Endothelial cell of umbilical vein (primary cell): ENCODE data around the gene LRRC8C. TPM values are rescaled to one million over a fixed set of nuclear protein-coding genes. Genes with fewer than 3 reads are reported as not detected.

ENCODE experiments used
- BruUV-seq: library from RNA; stranded (reverse); fragments of 400-500 nt; replicated peaks from 2 replicates; lab custom pipeline; 2021; lab: Mats Ljungman, UMichigan
- CTCF ChIA-PET: fragments of 300-600, 350-600 bp; sonication (Branson Sonifier 250); formaldehyde crosslinking; loops from one replicate; lab custom pipeline; 2021; ENCODE audit warnings: antibody characterized with exemption, inconsistent platforms; lab: Charles Lee
- POLR2A ChIA-PET: fragments of 300-600, 350-600 bp; sonication (Branson Sonifier 250); formaldehyde crosslinking; loops from one replicate; lab custom pipeline; 2021; ENCODE audit warnings: antibody characterized with exemption, inconsistent platforms; lab: Charles Lee
- DNase-seq: peaks from one replicate; pipeline ENCODE4 v3.0.0-alpha.2; 2011; ENCODE audit warnings: low read depth, low spot score
- FAIRE-seq: peaks from 2 replicates; lab custom pipeline; 2011; peaks lifted over from hg19 to GRCh38; lab: Jason Lieb, UNC
- H2AFZ ChIP-seq: 2 replicates; pipeline ENCODE4 v1.6.0; 2012; ENCODE audit warnings: low read depth, low read length, control low read depth, inconsistent platforms
- H3K27ac ChIP-seq: 2 replicates; pipeline ENCODE4 v1.5.1; 2011; ENCODE audit warnings: low read depth, mild to moderate bottlenecking, control low read depth, low read length, moderate library complexity; ENCODE audit not compliant: insufficient read depth
- H3K27me3 ChIP-seq, 2 experiments: 2 replicates each; pipeline versions ENCODE4 v1.6.0 to v1.6.1; 2011; ENCODE audit warnings: low read length in 2 of 2, mixed read lengths in 1 of 2; ENCODE audit not compliant: control insufficient read depth in 2 of 2, insufficient read depth in 2 of 2
- H3K36me3 ChIP-seq, 2 experiments: 2 replicates in 1 of 2; 3 replicates in 1 of 2; pipeline ENCODE4 v1.5.1; 2011; ENCODE audit warnings: low read length in 2 of 2, mild to moderate bottlenecking in 1 of 2, moderate library complexity in 1 of 2; ENCODE audit not compliant: control insufficient read depth in 2 of 2, insufficient read depth in 2 of 2; ENCODE audit errors: extremely low read depth in 1 of 2
- H3K4me1 ChIP-seq: 3 replicates; pipeline ENCODE4 v1.5.1; 2011; ENCODE audit warnings: mild to moderate bottlenecking, low read length; ENCODE audit not compliant: control insufficient read depth, insufficient read depth; ENCODE audit errors: extremely low read depth
- H3K4me2 ChIP-seq: 2 replicates; pipeline ENCODE4 v1.6.1; 2011; ENCODE audit warnings: low read length, control low read depth, mixed read lengths; ENCODE audit not compliant: insufficient read depth
- H3K4me3 ChIP-seq, 3 experiments: fragments of 200-600 bp in 1 of 3; sonication (generic), shearing (Covaris generic) in 1 of 3; replicated peaks in 1 of 3; 2 replicates each; pipeline ENCODE4 v1.5.1; 2011 to 2016; ENCODE audit warnings: control low read depth in 3 of 3, low read length in 3 of 3, mild to moderate bottlenecking in 2 of 3, inconsistent platforms in 1 of 3, low read depth in 1 of 3, moderate library complexity in 1 of 3; ENCODE audit not compliant: insufficient read depth in 1 of 3
- H3K79me2 ChIP-seq: 2 replicates; pipeline ENCODE4 v1.6.0; 2012; ENCODE audit warnings: low read length, inconsistent platforms; ENCODE audit not compliant: control insufficient read depth, insufficient read depth
- H3K9ac ChIP-seq: replicated peaks from 2 replicates; pipeline ENCODE3; 2011; ENCODE audit warnings: low read length, control low read depth; ENCODE audit not compliant: insufficient read depth; ENCODE audit errors: extremely low read depth
- H3K9me1 ChIP-seq: replicated peaks from 3 replicates; pipeline ENCODE4 v1.6.0; 2011; ENCODE audit warnings: mild to moderate bottlenecking, low read length; ENCODE audit not compliant: control insufficient read depth, insufficient read depth; ENCODE audit errors: extremely low read depth
- H3K9me3 ChIP-seq: replicated peaks from 2 replicates; pipeline ENCODE4 v1.5.1; 2012; ENCODE audit warnings: low read length, inconsistent platforms; ENCODE audit not compliant: control insufficient read depth, insufficient read depth
- H4K20me1 ChIP-seq: replicated peaks from 2 replicates; pipeline ENCODE3; 2011; ENCODE audit warnings: mild to moderate bottlenecking, low read length; ENCODE audit not compliant: control insufficient read depth, insufficient read depth; ENCODE audit errors: extremely low read depth
- CTCF ChIP-seq, 2 donors: IDR thresholded peaks; 1 replicate in 1 of 2; 2 replicates in 1 of 2; pipeline ENCODE4 v1.5.1; 2011; ENCODE audit warnings: low read length in 2 of 2, mild to moderate bottlenecking in 2 of 2, moderate library complexity in 2 of 2, control low read depth in 1 of 2, inconsistent platforms in 1 of 2, low read depth in 1 of 2; ENCODE audit not compliant: insufficient read depth in 1 of 2; ENCODE audit errors: extremely low read depth in 1 of 2
- EZH2 ChIP-seq: IDR thresholded peaks from 2 replicates; pipeline ENCODE4 v1.6.1; 2012; ENCODE audit warnings: borderline replicate concordance, low read depth, mild to moderate bottlenecking, moderate library complexity, low read length, inconsistent platforms; ENCODE audit not compliant: severe bottlenecking
- GATA2 ChIP-seq: IDR thresholded peaks from 2 replicates; pipeline ENCODE4 v1.7.0; 2011; ENCODE audit warnings: low read depth, mild to moderate bottlenecking, moderate library complexity, mixed read lengths, low read length; ENCODE audit not compliant: insufficient read length, insufficient read depth
- JUN ChIP-seq: IDR thresholded peaks from 2 replicates; pipeline ENCODE4 v1.6.1; 2011; ENCODE audit warnings: borderline replicate concordance, low read depth; ENCODE audit not compliant: insufficient read length, insufficient read depth
- MYC ChIP-seq: IDR thresholded peaks from one replicate; pipeline ENCODE4 v1.6.1; 2011; ENCODE audit warnings: mild to moderate bottlenecking, low read depth, low read length
- POLR2A ChIP-seq: IDR thresholded peaks from 2 replicates; pipeline ENCODE4 v1.6.1; 2012; ENCODE audit warnings: low read depth, mild to moderate bottlenecking, control low read depth, low read length
- POLR2AphosphoS5 ChIP-seq: IDR thresholded peaks from 2 replicates; pipeline ENCODE4 v1.6.1; 2012; ENCODE audit warnings: low read depth, mild to moderate bottlenecking, control low read depth, low read length, moderate library complexity; ENCODE audit not compliant: insufficient read depth
- dilution Hi-C: fragments of 300-500 bp; cut with MboI; formaldehyde crosslinking; loops from one replicate; pipeline ENCODE4 v1.15.0; 2019; ENCODE audit warnings: low sequenced_read_pairs; ENCODE audit not compliant: extremely low pct_ligation_motif_present
- intact Hi-C: fragments of 100-400 bp; cut with micrococcal nuclease; formaldehyde crosslinking; loops from one replicate; pipeline ENCODE4 v1.10.0; 2022
- polyA plus RNA-seq, 4 experiments: library from polyadenylated mRNA; depleted of rRNA in 3 of 4; stranded (reverse) in 3 of 4; unstranded in 1 of 4; fragments of >200 nt; gene quantifications; 2 replicates each; pipeline versions ENCODE4 v1.2.1 to v1.2.3, GENCODE V29; 2011 to 2012; ENCODE audit warnings: missing spikeins in 1 of 4
- total RNA-seq: library from RNA; stranded (reverse); gene quantifications from 2 replicates; pipeline ENCODE4 v1.2.3, GENCODE V29; 2021

The LRRC8C gene
- total and polyA plus RNA-seq, 2 donors (not counting 3 experiments of a cell fraction or from before 2014, with no cell fraction given): 33.6 to 51.5 TPM

GRCh38 chr1:89624314-89624713 lies 8.6 kb upstream of the LRRC8C start:
- TF ChIP-seq JUN (no peak), GATA2 (no peak), MYC (no peak), POLR2A (no peak), POLR2AphosphoS5 (no peak), EZH2 (no peak), CTCF (IDR thresholded peaks at IDR 0.05; ENCODE audit: extremely low read depth in 1 of 2, insufficient read depth in 1 of 2, low read depth in 1 of 2, low read length in 2 of 2) (no peak)
- no peak for FAIRE-seq
- H3K4me2 ChIP-seq: no peak overlapping the region
- no peak overlapping the region for H3K4me3 ChIP-seq
- no peaks in the 10 kb centered on the region for H3K36me3 ChIP-seq
- H4K20me1 ChIP-seq: no peaks in the 10 kb centered on the region
- CTCF ChIA-PET: interaction anchor here (0.9 to 3.4 kb wide), 8 partner anchors 9 to 157 kb away, joined by 3 to 41 read pairs (median 5); no protein-coding TSS in a partner anchor
- POLR2A ChIA-PET: no interaction called here
- no peak overlapping the region for H2AFZ ChIP-seq
- no peaks in the 10 kb centered on the region for H3K27me3 ChIP-seq
- no peaks in the 10 kb centered on the region for H3K9me1 ChIP-seq
- H3K79me2 ChIP-seq: no peaks in the 10 kb centered on the region
- dilution Hi-C loops (no loop called here), intact Hi-C loops (no loop called here)
- H3K9me3 ChIP-seq: no peaks in the 10 kb centered on the region
- peaks cover 2% of the 10 kb centered on the region for H3K4me1 ChIP-seq
- H3K9ac ChIP-seq: no peak overlapping the region
- no peak overlapping the region for H3K27ac ChIP-seq
- no TSS peak for BruUV-seq
- no peak for DNase-seq
